NB4 (cell line): ENCODE measurements around the gene PIR.

Experiments
- MYC ChIP-seq: IDR thresholded peaks from 2 replicates; pipeline ENCODE4 v1.6.1; 2011; ENCODE audit warnings: low read depth, low read length
- POLR2A ChIP-seq: IDR thresholded peaks from 2 replicates; pipeline ENCODE4 v1.6.1; 2011; ENCODE audit warnings: mild to moderate bottlenecking; ENCODE audit not compliant: insufficient read length; ENCODE audit errors: extremely low read depth
- TF ChIP-seq, protein P1 (sequence below): IDR thresholded peaks from one replicate; pipeline ENCODE4 v1.5.1; 2012; ENCODE audit warnings: low read depth, low read length

DNA sequence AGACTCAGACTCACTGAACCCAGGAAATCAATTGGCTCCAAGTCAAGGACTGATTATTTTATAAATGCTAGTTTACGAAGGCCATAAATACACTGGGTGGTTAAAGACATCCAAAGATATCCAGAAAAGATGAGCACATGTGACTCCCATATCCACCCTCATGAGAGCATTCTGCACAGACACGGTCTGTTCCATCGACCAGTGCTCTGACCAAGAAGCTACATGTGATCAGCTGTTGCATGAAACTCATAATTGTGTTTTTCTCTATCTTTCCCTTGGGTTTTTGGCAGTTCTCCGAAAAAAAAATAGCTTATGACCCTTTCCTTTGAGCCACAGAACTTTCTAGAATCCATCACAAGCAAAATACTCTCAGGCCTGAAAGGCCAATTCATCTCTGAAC is 2.7 kb upstream of the PIR start:
- TF ChIP-seq, protein P1, sequence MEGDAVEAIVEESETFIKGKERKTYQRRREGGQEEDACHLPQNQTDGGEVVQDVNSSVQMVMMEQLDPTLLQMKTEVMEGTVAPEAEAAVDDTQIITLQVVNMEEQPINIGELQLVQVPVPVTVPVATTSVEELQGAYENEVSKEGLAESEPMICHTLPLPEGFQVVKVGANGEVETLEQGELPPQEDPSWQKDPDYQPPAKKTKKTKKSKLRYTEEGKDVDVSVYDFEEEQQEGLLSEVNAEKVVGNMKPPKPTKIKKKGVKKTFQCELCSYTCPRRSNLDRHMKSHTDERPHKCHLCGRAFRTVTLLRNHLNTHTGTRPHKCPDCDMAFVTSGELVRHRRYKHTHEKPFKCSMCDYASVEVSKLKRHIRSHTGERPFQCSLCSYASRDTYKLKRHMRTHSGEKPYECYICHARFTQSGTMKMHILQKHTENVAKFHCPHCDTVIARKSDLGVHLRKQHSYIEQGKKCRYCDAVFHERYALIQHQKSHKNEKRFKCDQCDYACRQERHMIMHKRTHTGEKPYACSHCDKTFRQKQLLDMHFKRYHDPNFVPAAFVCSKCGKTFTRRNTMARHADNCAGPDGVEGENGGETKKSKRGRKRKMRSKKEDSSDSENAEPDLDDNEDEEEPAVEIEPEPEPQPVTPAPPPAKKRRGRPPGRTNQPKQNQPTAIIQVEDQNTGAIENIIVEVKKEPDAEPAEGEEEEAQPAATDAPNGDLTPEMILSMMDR = no peak
- TF ChIP-seq POLR2A = no peak
- no peak for TF ChIP-seq MYC
